ENCODE results near the gene DDB1.

DDB1 gene

GRCh38 chr11:61297746-61298145, 35.2 kb downstream of the DDB1 start:
- peaks cover 59% of the 10 kb centered on the region for H3K36me3 ChIP-seq (ENCODE audit: control insufficient read depth, low read length)
- peaks cover 21% of the 10 kb centered on the region for H3K4me1 ChIP-seq (ENCODE audit: control insufficient read depth, low read length)
- H3K9me3 ChIP-seq (ENCODE audit: control insufficient read depth, insufficient read depth, low read length) = no peaks in the 10 kb centered on the region
- H3K9me2 ChIP-seq (replicated peaks; ENCODE audit: control insufficient read depth, low read length) = no peaks in the 10 kb centered on the region
- H3K79me2 ChIP-seq (ENCODE audit: control insufficient read depth, low read length) = peaks cover 12% of the 10 kb centered on the region
- TF ChIP-seq EZH2phosphoT487 (IDR thresholded peaks at IDR 0.05; ENCODE audit: borderline replicate concordance, low read length) = no peak
- no peak for TF ChIP-seq CTCF (IDR thresholded peaks at IDR 0.05; ENCODE audit: low read depth, low read length, poor library complexity, severe bottlenecking)
- peaks cover 21% of the 10 kb centered on the region for H3F3A ChIP-seq (ENCODE audit: control insufficient read depth, insufficient read depth)
- no peaks in the 10 kb centered on the region; the same call in 1 of the 2 replicates for H4K20me1 ChIP-seq (ENCODE audit: control insufficient read depth, insufficient read depth, low read depth, low read length)
- H3K4me3 ChIP-seq (ENCODE audit: low read length) = no peak overlapping the region
- no peaks in the 10 kb centered on the region for H3K27me3 ChIP-seq (ENCODE audit: control insufficient read depth, low read length)
- no peak overlapping the region for H3K4me2 ChIP-seq (ENCODE audit: low read length)
- no peak overlapping the region for H3K27ac ChIP-seq (ENCODE audit: low read depth, low read length)

- H3K9me2 ChIP-seq (replicated peaks; ENCODE audit: control insufficient read depth, low read length) = no peaks in the 10 kb centered on the region
- H3K27me3 ChIP-seq (ENCODE audit: control insufficient read depth, low read length) = no peaks in the 10 kb centered on the region
- no peaks in the 10 kb centered on the region; the same call in 1 of the 2 replicates for H4K20me1 ChIP-seq (ENCODE audit: control insufficient read depth, insufficient read depth, low read depth, low read length)
- H3K36me3 ChIP-seq (ENCODE audit: control insufficient read depth, low read length) = peaks cover 55% of the 10 kb centered on the region
- no peak overlapping the region for H3K4me2 ChIP-seq (ENCODE audit: low read length)
- H3K79me2 ChIP-seq (ENCODE audit: control insufficient read depth, low read length) = peaks cover 16% of the 10 kb centered on the region
- no peak overlapping the region for H3K27ac ChIP-seq (ENCODE audit: low read depth, low read length)
- no peak overlapping the region for H3K4me3 ChIP-seq (ENCODE audit: low read length)
- peaks cover 21% of the 10 kb centered on the region for H3F3A ChIP-seq (ENCODE audit: control insufficient read depth, insufficient read depth)
- peaks cover 21% of the 10 kb centered on the region for H3K4me1 ChIP-seq (ENCODE audit: control insufficient read depth, low read length)
- TF ChIP-seq EZH2phosphoT487 (IDR thresholded peaks at IDR 0.05; ENCODE audit: borderline replicate concordance, low read length) (no peak), CTCF (IDR thresholded peaks at IDR 0.05; ENCODE audit: low read depth, low read length, poor library complexity, severe bottlenecking) (no peak)
- H3K9me3 ChIP-seq (ENCODE audit: control insufficient read depth, insufficient read depth, low read length) = no peaks in the 10 kb centered on the region
These were observed 35.6 kb downstream of the DDB1 start for GRCh38 chr11:61297341-61297740.

- H3K4me2 ChIP-seq (ENCODE audit: low read length) = peak overlapping the region; percentile 85
These were observed 37.3 kb downstream of the DDB1 start for GRCh38 chr11:61295596-61295926.

GRCh38 chr11:61294717-61295595, 37.9 kb downstream of the DDB1 start, which contains the start of gene VWCE:
Gene VWCE, minus strand, starts transcription at chr11:61295316. Its CDS starts 279 bp downstream, at chr11:61295037.
- Histone ChIP-seq H3K9me2 (replicated peaks; ENCODE audit: control insufficient read depth, low read length) (no peaks in the 10 kb centered on the region), H3K4me2 (ENCODE audit: low read length) (peak within 1 kb of the TSS; percentile 85), H3K4me3 (ENCODE audit: low read length) (peak within 1 kb of the TSS; percentile 87), H3K4me1 (ENCODE audit: control insufficient read depth, low read length) (peaks cover 21% of the 10 kb centered on the region), H3K27me3 (ENCODE audit: control insufficient read depth, low read length) (no peaks in the 10 kb centered on the region), H3F3A (ENCODE audit: control insufficient read depth, insufficient read depth) (peaks cover 21% of the 10 kb centered on the region), H3K9me3 (ENCODE audit: control insufficient read depth, insufficient read depth, low read length) (no peaks in the 10 kb centered on the region), H3K27ac (ENCODE audit: low read depth, low read length) (peak within 1 kb of the TSS; percentile 72), H4K20me1 (ENCODE audit: control insufficient read depth, insufficient read depth, low read depth, low read length) (no peaks in the 10 kb centered on the region), H3K79me2 (ENCODE audit: control insufficient read depth, low read length) (peaks cover 18% of the 10 kb centered on the region), H3K36me3 (ENCODE audit: control insufficient read depth, low read length) (peaks cover 39% of the 10 kb centered on the region)
- no peak for TF ChIP-seq EZH2phosphoT487 (IDR thresholded peaks at IDR 0.05; ENCODE audit: borderline replicate concordance, low read length)
- peak; percentile 50 for TF ChIP-seq CTCF (IDR thresholded peaks at IDR 0.05; ENCODE audit: low read depth, low read length, poor library complexity, severe bottlenecking)

More at GRCh38 chr11:61295596-61295926, 37.3 kb downstream of the DDB1 start:
- H3K4me3 ChIP-seq (ENCODE audit: low read length) = peak overlapping the region; percentile 87
- H4K20me1 ChIP-seq (ENCODE audit: control insufficient read depth, insufficient read depth, low read depth, low read length) = no peaks in the 10 kb centered on the region
- H3K4me1 ChIP-seq (ENCODE audit: control insufficient read depth, low read length) = peaks cover 21% of the 10 kb centered on the region
- TF ChIP-seq EZH2phosphoT487 (IDR thresholded peaks at IDR 0.05; ENCODE audit: borderline replicate concordance, low read length) = no peak
- H3K36me3 ChIP-seq (ENCODE audit: control insufficient read depth, low read length) = peaks cover 44% of the 10 kb centered on the region
- H3K27me3 ChIP-seq (ENCODE audit: control insufficient read depth, low read length) = no peaks in the 10 kb centered on the region
- peaks cover 18% of the 10 kb centered on the region for H3K79me2 ChIP-seq (ENCODE audit: control insufficient read depth, low read length)
- no peaks in the 10 kb centered on the region for H3K9me3 ChIP-seq (ENCODE audit: control insufficient read depth, insufficient read depth, low read length)
- 0 out of 2 replicates have a peak overlapping the region, but pooled peaks have one; percentile 72 for H3K27ac ChIP-seq (ENCODE audit: low read depth, low read length)
- no peaks in the 10 kb centered on the region for H3K9me2 ChIP-seq (replicated peaks; ENCODE audit: control insufficient read depth, low read length)
- peaks cover 21% of the 10 kb centered on the region for H3F3A ChIP-seq (ENCODE audit: control insufficient read depth, insufficient read depth)
